PC-9 (cell line): ENCODE data around the gene FTO.

Experiments used
- CTCF ChIP-seq: fragments of 200-600 bp; sonication (generic); conservative IDR thresholded peaks from 2 replicates; pipeline ENCODE4 v1.6.1; 2017; ENCODE audit warnings: mixed run types, antibody characterized with exemption, mild to moderate bottlenecking, moderate library complexity
- EZH2 ChIP-seq: fragments of 200-600 bp; sonication (generic); IDR thresholded peaks from 2 replicates; pipeline ENCODE4 v1.8.0; 2017; ENCODE audit warnings: antibody characterized with exemption, low read depth

- TF ChIP-seq CTCF (no peak), EZH2 (no peak)
Observed at GRCh38 chr16:53690771-53691170, 13.2 kb upstream of the FTO start.
